Middle frontal gyrus (tissue), 1 donor: Measurements from ENCODE around the gene DOK4.
"Not testable (repeated sequence)": the region's sequence is repeated elsewhere in the genome, so short reads cannot be mapped to it uniquely, and the experiment has no call there.

Source experiments
- DNase-seq: peaks from one replicate; pipeline ENCODE4 v3.0.0-alpha.2; 2015; ENCODE audit warnings: low spot score; ENCODE audit errors: extremely low spot score

The DOK4 gene

GRCh38 chr16:57447186-57447962, 38.9 kb downstream of the DOK4 start, which contains the start of the genes CIAPIN1 and COQ9:
Gene CIAPIN1 (minus strand): TSS chr16:57447385. CDS start chr16:57440928, 6,457 bp downstream.
Gene COQ9 (plus strand): TSS chr16:57447479. CDS start chr16:57447506, 27 bp downstream.
- DNase-seq, result peak; percentile 88

- no peak for DNase-seq
Observed at GRCh38 chr16:57446531-57447185, 39.6 kb downstream of the DOK4 start.

GRCh38 chr16:57445510-57445909, 40.8 kb downstream of the DOK4 start:
- DNase-seq, result no peak

- DNase-seq, result no peak
Observed at GRCh38 chr16:57444711-57445110, 41.6 kb downstream of the DOK4 start.

GRCh38 chr16:57440551-57440950, 45.7 kb downstream of the DOK4 start:
- not testable (repeated sequence) for DNase-seq

GRCh38 chr16:57439947-57440346, 46.3 kb downstream of the DOK4 start:
- DNase-seq, result not testable (repeated sequence)

- DNase-seq, result no peak
Observed at GRCh38 chr16:57435838-57436237, 50.5 kb downstream of the DOK4 start.

- DNase-seq, result no peak
Observed at GRCh38 chr16:57434003-57434402, 52.3 kb downstream of the DOK4 start.

- DNase-seq, result no peak
Observed at GRCh38 chr16:57432989-57433388, 53.3 kb downstream of the DOK4 start.

GRCh38 chr16:57432505-57432904, 53.8 kb downstream of the DOK4 start:
- no peak for DNase-seq

GRCh38 chr16:57430955-57431354, 55.3 kb downstream of the DOK4 start:
- no peak for DNase-seq

- no peak for DNase-seq
Observed at GRCh38 chr16:57427824-57428223, 58.5 kb downstream of the DOK4 start.

GRCh38 chr16:57427307-57427706, 59.0 kb downstream of the DOK4 start:
- DNase-seq, result no peak

- DNase-seq, result no peak
Observed at GRCh38 chr16:57426356-57426755, 59.9 kb downstream of the DOK4 start.

GRCh38 chr16:57424583-57424982, 61.7 kb downstream of the DOK4 start:
- no peak for DNase-seq

GRCh38 chr16:57423152-57423551, 63.1 kb downstream of the DOK4 start:
- DNase-seq, result no peak

GRCh38 chr16:57422026-57422944, 64.0 kb downstream of the DOK4 start:
- DNase-seq, result no peak
